Esophagus squamous epithelium (tissue), 5 donors: ENCODE data around the gene PTPRQ. TPM values are rescaled to one million over a fixed set of nuclear protein-coding genes. Genes with fewer than 3 reads are reported as not detected.

Experiments
- DNase-seq: peaks from one replicate; lab custom pipeline; 2025; lab: John Stamatoyannopoulos, UW
- H3K27ac ChIP-seq, 4 donors: fragments of 200-600 bp; sonication (generic); one replicate each; pipeline ENCODE4 v1.5.1; 2016 to 2019; ENCODE audit warnings: mild to moderate bottlenecking in 1 of 4
- H3K27me3 ChIP-seq, 4 donors: fragments of 200-600 bp; sonication (generic); 1 replicate in 3 of 4; 2 replicates in 1 of 4; pipeline versions ENCODE4 v1.5.1 to v1.6.0; 2017 to 2021; ENCODE audit warnings: antibody characterized with exemption in 1 of 4
- H3K36me3 ChIP-seq, 3 donors: fragments of 200-600 bp; sonication (generic); one replicate each; pipeline ENCODE4 v1.5.1; 2016 to 2019
- H3K4me1 ChIP-seq, 3 donors: fragments of 200-600 bp; sonication (generic); one replicate each; pipeline ENCODE4 v1.5.1; 2017 to 2019
- H3K4me3 ChIP-seq, 4 donors: fragments of 200-600 bp; sonication (generic); 1 replicate in 3 of 4; 2 replicates in 1 of 4; pipeline ENCODE4 v1.5.1; 2016 to 2019; ENCODE audit warnings: mild to moderate bottlenecking in 2 of 4, moderate library complexity in 1 of 4
- H3K9me3 ChIP-seq, 3 donors: fragments of 200-600 bp; sonication (generic); one replicate each; pipeline ENCODE4 v1.5.1; 2016 to 2019
- CTCF ChIP-seq, 6 experiments: fragments of 450-650 bp in 4 of 6; fragments of 200-600 bp in 2 of 6; sonication (generic) in 2 of 6; IDR thresholded peaks; one replicate each; pipeline ENCODE4 v1.5.1; 2016 to 2019; ENCODE audit warnings: antibody characterized with exemption in 6 of 6, mild to moderate bottlenecking in 4 of 6, moderate library complexity in 4 of 6
- POLR2A ChIP-seq, 4 donors: fragments of 450-650 bp; IDR thresholded peaks; one replicate each; pipeline ENCODE4 v1.6.1; 2017; ENCODE audit warnings: antibody characterized with exemption in 4 of 4, mild to moderate bottlenecking in 4 of 4, moderate library complexity in 3 of 4
- WGBS, 2 donors: methylation state at CpG; one replicate each; pipeline ENCODE4 v1.1.5; 2018; 5-methylcytosine and 5-hydroxymethylcytosine counted together
- intact Hi-C: fragments of 100-400 bp; cut with DNase I; formaldehyde crosslinking; loops from one replicate; pipeline ENCODE4 v1.15.0; 2022
- total RNA-seq, 4 donors: library from RNA; depleted of rRNA; stranded (reverse); fragments of >200 nt; gene quantifications; one replicate each; pipeline ENCODE4 v1.1.0, GENCODE V29; 2016
- donor health status: DM: yes; HTN: yes; CAD: no.

The PTPRQ gene
- total RNA-seq, 4 donors from 2014 or later, result 0.19 to 0.44 (median 0.31) TPM; not detected in 1

GRCh38 chr12:80582431-80582830 lies 138.4 kb downstream of the PTPRQ start:
- TF ChIP-seq CTCF (IDR thresholded peaks at IDR 0.05) (no peak), POLR2A (IDR thresholded peaks at IDR 0.05) (no peak)
- no peaks in the 10 kb centered on the region for H3K4me1 ChIP-seq
- intact Hi-C loops, result no loop called here
- no peak for DNase-seq
- no peaks in the 10 kb centered on the region for H3K27me3 ChIP-seq
- WGBS, 2 donors, result 44 to 54% methylated on average over 2 of the region's 2 CpGs
- H3K36me3 ChIP-seq, result no peaks in the 10 kb centered on the region
- H3K27ac ChIP-seq, result no peak overlapping the region
- no peaks in the 10 kb centered on the region for H3K9me3 ChIP-seq
- no peak overlapping the region for H3K4me3 ChIP-seq

GRCh38 chr12:80589077-80589476 lies 145.0 kb downstream of the PTPRQ start:
- Histone ChIP-seq H3K36me3 (no peaks in the 10 kb centered on the region), H3K27me3 (no peaks in the 10 kb centered on the region), H3K4me1 (no peaks in the 10 kb centered on the region), H3K9me3 (no peaks in the 10 kb centered on the region), H3K4me3 (no peak overlapping the region), H3K27ac (no peak overlapping the region)
- TF ChIP-seq CTCF (IDR thresholded peaks at IDR 0.05) (no peak), POLR2A (IDR thresholded peaks at IDR 0.05) (no peak)
- DNase-seq, result no peak
- intact Hi-C loops, result no loop called here

GRCh38 chr12:80590085-80590484 lies 146.1 kb downstream of the PTPRQ start:
- Histone ChIP-seq H3K27me3 (no peaks in the 10 kb centered on the region), H3K4me3 (no peak overlapping the region), H3K36me3 (no peaks in the 10 kb centered on the region), H3K4me1 (no peaks in the 10 kb centered on the region), H3K9me3 (no peaks in the 10 kb centered on the region), H3K27ac (no peak overlapping the region)
- 90 to 94% methylated on average over 2 to 4 of the region's 4 CpGs for WGBS, 2 donors
- TF ChIP-seq POLR2A (IDR thresholded peaks at IDR 0.05), result no peak
- no peak for TF ChIP-seq CTCF (IDR thresholded peaks at IDR 0.05)
- DNase-seq, result no peak
- intact Hi-C loops, result no loop called here

- H3K27ac ChIP-seq, result no peak overlapping the region
- no peaks in the 10 kb centered on the region for H3K36me3 ChIP-seq
- 40 to 79% methylated on average over 1 of the region's 1 CpG for WGBS, 2 donors
- H3K4me1 ChIP-seq, result no peaks in the 10 kb centered on the region
- no peaks in the 10 kb centered on the region for H3K27me3 ChIP-seq
- H3K4me3 ChIP-seq, result no peak overlapping the region
- intact Hi-C loops, result no loop called here
- no peak for DNase-seq
- TF ChIP-seq CTCF (IDR thresholded peaks at IDR 0.05) (no peak), POLR2A (IDR thresholded peaks at IDR 0.05) (no peak)
- no peaks in the 10 kb centered on the region for H3K9me3 ChIP-seq
Observed at GRCh38 chr12:80593766-80594165, 149.7 kb downstream of the PTPRQ start.

- no peaks in the 10 kb centered on the region for H3K4me1 ChIP-seq
- TF ChIP-seq CTCF (IDR thresholded peaks at IDR 0.05) (no peak), POLR2A (IDR thresholded peaks at IDR 0.05) (no peak)
Observed at GRCh38 chr12:80596509-80596908, 152.5 kb downstream of the PTPRQ start.

More at GRCh38 chr12:80596509-80596908, 152.5 kb downstream of the PTPRQ start:
- no peak for DNase-seq
- no peak overlapping the region for H3K4me3 ChIP-seq
- no peaks in the 10 kb centered on the region for H3K9me3 ChIP-seq
- H3K36me3 ChIP-seq, result no peaks in the 10 kb centered on the region
- no peaks in the 10 kb centered on the region for H3K27me3 ChIP-seq
- H3K27ac ChIP-seq, result no peak overlapping the region
- intact Hi-C loops, result no loop called here
